Left forelimb (tissue), 1 donor: ENCODE results near the gene CREM.
A peak's percentile ranks its signal among the peaks of the same experiment; 100 is the strongest.
"Not testable (repeated sequence)": the region's sequence is repeated elsewhere in the genome, so short reads cannot be mapped to it uniquely, and the experiment has no call there.

Experiments
- DNase-seq: peaks from one replicate; pipeline ENCODE4 v3.0.0-alpha.2; 2018; ENCODE audit warnings: low spot score

Gene CREM

GRCh38 chr10:35126530-35127288, at the start of gene CREM:
Gene CREM, plus strand, starts transcription at chr10:35126846. Its CDS starts 10,990 bp downstream, at chr10:35137836.
- peak; percentile 98 for DNase-seq

- DNase-seq: no peak
These were observed 47.4 kb upstream of the CREM start for GRCh38 chr10:35079265-35079664.

GRCh38 chr10:35079763-35080162, 46.9 kb upstream of the CREM start:
- no peak for DNase-seq

- DNase-seq: not testable (repeated sequence)
These were observed 46.4 kb upstream of the CREM start for GRCh38 chr10:35080261-35080660.

GRCh38 chr10:35083242-35083641, 43.4 kb upstream of the CREM start:
- no peak for DNase-seq

GRCh38 chr10:35089611-35090161, 37.0 kb upstream of the CREM start:
- DNase-seq: no peak

GRCh38 chr10:35090162-35090954, 36.3 kb upstream of the CREM start, which contains the start of gene CUL2:
Gene CUL2, minus strand, starts transcription at chr10:35090341. Its CDS starts 19,024 bp downstream, at chr10:35071317.
- peak; percentile 97 for DNase-seq

- no peak for DNase-seq
These were observed 34.5 kb upstream of the CREM start for GRCh38 chr10:35091994-35092790.

GRCh38 chr10:35092851-35093250, 33.8 kb upstream of the CREM start:
- DNase-seq: no peak

GRCh38 chr10:35096312-35096711, 30.3 kb upstream of the CREM start:
- no peak for DNase-seq

- DNase-seq: no peak
These were observed 29.1 kb upstream of the CREM start for GRCh38 chr10:35097510-35097909.

GRCh38 chr10:35103882-35104281, 22.8 kb upstream of the CREM start:
- DNase-seq: no peak

GRCh38 chr10:35112571-35112970, 14.1 kb upstream of the CREM start:
- no peak for DNase-seq

GRCh38 chr10:35119378-35119777, 7.3 kb upstream of the CREM start:
- no peak for DNase-seq

- no peak for DNase-seq
These were observed 2.1 kb upstream of the CREM start for GRCh38 chr10:35124540-35124939.

- DNase-seq: no peak
These were observed 550 bp upstream of the CREM start for GRCh38 chr10:35126062-35126529.

- peak; percentile 83 for DNase-seq
These were observed 744 bp downstream of the CREM start for GRCh38 chr10:35127289-35127891.

GRCh38 chr10:35129185-35129674, 2.6 kb downstream of the CREM start:
- DNase-seq: no peak

- no peak for DNase-seq
These were observed 4.0 kb downstream of the CREM start for GRCh38 chr10:35130663-35131062.

- DNase-seq: no peak
These were observed 6.1 kb downstream of the CREM start for GRCh38 chr10:35132727-35133126.

GRCh38 chr10:35133586-35133985, 6.9 kb downstream of the CREM start:
- DNase-seq: no peak
